Activated T-cell treated with anti-CD3 and anti-CD28 coated beads, Interleukin-2, amount 50 U/mL, for 1 hour (primary cell): ENCODE results near the gene ITM2B.
"Not testable (repeated sequence)": the region's sequence is repeated elsewhere in the genome, so short reads cannot be mapped to it uniquely, and the experiment has no call there.

Source experiments
- DNase-seq: peaks from one replicate; pipeline ENCODE4 v3.0.0-alpha.2; 2020

The ITM2B gene

DNA sequence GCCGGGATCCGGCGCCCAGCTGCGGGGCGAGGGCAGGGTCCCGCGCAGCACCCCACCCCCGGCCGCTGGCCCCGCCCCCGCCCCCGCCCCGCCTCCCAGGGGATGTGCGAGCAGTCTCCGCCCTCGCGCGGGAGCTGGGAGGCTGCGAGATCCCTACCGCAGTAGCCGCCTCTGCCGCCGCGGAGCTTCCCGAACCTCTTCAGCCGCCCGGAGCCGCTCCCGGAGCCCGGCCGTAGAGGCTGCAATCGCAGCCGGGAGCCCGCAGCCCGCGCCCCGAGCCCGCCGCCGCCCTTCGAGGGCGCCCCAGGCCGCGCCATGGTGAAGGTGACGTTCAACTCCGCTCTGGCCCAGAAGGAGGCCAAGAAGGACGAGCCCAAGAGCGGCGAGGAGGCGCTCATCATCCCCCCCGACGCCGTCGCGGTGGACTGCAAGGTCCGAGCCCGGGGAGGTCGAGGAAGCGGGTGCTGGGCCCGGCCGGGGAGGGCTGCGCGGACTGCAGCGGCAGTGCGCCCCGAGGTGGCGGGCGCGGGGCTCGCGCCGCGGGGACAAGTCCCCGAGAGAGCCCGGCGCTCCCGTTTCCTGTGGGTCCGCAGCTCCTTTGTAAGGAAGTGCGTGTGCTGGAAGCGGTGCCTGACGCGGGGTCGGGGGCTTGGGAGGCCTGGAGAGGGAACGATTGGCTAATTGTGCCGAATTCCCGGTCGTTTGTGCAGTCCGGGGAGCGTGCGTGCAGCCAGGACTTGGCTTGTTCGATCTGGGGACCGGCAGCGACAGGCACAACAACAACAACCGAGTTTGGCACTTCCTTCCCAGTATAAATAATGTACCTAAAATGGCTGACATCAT lies at the start of gene ITM2B:
Gene ITM2B (plus strand): TSS at position 161 of the 843 bp plus-strand sequence. CDS start 155 bp downstream, at position 316.
- peak; percentile 78 for DNase-seq

DNA sequence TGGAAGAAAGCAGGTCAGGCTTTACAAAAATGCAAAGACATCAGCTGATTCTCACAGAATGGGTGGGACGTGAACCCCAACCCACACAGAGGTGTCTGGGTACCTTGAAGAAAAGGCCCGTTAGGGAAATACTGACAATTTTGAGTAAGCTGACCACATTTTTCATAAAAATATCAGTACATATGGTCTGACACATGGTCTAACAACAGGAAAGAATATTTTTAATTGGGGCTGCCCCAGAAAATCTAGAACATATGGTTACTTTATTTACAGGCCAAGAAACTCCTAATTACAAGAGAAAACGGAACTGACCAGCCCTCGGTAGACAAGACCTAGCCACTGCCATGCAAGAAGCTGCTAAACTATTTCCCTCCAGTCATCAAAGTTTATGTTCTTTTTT lies 48.7 kb upstream of the ITM2B start:
- no peak for DNase-seq

DNA sequence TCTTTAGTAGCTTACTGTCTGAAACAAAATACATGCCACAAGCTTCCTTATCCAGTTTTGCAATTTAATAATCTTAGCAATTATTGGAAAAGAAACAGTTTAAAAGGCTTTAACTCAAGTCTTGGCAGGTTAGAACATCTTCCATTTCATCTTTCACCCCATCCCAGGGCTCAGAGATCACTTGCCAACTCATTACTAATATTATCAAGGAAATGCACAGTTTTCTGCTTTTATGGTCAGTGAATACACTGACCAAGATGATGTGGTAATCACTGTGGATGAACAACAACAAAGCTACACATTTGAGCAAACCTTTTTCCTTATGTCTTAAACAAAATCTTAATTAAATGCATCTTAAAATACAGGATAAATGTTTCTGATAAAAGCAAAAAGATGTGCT lies 48.0 kb upstream of the ITM2B start:
- no peak for DNase-seq

DNA sequence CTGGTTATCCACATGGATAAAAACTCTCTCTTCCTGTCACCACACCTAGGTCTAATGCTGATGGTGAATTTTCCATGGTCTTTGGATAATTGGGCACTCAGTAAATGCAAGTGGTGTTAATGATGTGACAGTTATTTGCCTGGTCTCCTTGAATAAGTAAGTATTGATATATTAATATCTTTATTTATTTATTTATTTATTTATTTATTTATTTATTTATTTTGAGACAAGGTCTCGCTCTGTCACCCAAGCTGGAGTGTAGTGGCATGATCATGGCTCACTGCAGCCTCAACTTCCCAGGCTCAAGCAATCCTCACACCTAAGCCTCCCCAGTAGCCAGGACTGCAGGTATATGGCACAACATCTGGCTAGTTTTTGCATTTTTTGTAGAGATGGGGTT lies 46.3 kb upstream of the ITM2B start:
- DNase-seq: no peak

DNA sequence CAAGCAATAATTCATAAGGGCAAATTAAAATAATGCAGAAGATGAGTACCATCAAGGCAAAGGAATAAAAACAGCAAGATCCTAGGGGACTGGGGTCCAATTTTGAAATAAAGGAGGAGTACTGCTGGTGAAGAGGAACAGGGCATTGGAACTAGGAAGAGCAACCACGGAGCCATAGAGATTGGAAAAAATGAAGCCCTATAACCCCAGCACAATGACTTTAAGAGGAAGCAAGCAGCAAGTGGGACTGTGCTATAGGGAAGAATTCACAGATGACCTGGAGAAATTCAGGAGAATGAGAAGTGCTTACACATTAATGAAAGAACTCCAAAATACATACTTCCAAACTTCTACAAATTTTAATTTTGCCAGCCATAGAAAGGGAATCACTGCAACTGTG lies 44.9 kb upstream of the ITM2B start:
- no peak for DNase-seq

DNA sequence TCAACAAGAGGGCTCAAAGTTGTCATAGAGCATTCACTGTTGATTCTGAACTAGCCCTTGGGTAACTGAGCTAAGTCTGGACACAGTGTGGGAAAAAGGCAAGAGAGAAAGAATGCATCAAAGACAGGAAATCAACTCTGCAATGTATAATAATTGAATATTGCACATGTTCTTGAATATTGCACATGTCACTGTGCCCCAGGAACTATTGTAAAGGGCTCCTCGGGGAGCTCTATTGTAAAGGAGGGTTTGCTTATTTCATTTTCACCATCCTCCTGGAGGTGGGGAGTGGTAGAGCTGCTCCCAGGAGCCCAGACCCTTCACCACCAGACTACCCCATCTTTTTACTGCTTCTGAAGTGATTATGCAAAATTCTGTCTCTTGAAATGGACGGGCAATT lies 44.4 kb upstream of the ITM2B start:
- no peak for DNase-seq

DNA sequence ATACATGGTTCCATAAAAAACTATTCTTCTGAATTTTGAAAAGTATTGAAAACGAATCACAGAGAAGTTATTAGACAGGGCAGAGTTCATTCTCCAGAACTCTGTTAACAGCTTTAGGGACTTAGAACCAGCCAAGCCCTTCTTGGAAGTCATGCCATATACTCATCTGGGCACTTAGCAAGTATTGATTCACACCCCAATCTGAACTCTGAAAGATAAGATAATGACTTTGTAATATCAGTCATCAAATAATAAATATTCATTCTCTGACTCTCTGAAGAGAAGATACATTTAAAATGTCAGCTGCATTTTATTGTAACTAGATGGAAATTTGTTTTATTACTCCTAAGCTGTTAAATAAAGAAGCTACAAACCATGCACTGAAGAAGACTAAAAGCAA lies 43.8 kb upstream of the ITM2B start:
- no peak for DNase-seq

DNA sequence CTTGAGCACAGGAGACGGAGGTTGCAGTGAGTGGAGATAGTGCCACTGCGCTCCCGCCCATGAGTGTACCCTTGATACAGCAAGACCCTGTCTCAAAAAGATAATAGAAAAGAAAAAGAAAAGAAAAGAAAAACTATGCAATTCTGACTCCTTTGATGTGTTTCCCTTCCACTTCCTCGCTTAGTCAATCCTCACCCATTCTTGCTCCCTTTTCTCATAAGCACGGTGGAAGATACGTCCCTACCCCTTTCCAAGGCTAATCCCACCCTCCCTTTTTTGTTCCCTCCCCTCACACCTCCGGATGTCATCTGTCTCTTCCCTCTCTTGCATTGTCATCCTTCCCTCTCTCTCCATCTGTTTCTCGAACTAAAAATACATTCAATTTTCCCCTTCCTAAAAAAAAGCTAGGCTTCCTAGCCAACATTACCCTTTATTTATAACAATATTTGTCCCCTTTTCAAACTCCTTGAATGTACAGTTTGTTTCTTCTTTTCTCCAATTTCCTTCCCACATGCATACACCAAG lies 40.5 kb upstream of the ITM2B start:
- no peak for DNase-seq

DNA sequence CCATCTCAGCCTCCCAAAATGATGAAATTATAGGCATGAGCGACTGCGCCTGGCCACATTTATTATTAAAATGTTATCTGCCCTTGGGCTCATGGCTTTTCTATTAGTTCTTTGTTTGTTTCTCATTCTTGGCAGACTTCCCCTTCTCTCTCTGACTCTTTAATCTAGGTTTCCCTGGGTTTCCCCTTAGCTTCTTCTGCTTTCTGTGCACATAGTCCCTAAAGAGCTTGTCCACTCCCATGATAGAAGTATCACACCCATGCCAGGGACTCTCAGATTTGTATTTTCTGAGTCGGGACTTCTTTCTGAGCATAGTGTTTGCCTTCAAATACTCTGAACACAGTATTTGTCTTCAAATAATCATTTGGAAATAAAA lies 38.6 kb upstream of the ITM2B start:
- no peak for DNase-seq

DNA sequence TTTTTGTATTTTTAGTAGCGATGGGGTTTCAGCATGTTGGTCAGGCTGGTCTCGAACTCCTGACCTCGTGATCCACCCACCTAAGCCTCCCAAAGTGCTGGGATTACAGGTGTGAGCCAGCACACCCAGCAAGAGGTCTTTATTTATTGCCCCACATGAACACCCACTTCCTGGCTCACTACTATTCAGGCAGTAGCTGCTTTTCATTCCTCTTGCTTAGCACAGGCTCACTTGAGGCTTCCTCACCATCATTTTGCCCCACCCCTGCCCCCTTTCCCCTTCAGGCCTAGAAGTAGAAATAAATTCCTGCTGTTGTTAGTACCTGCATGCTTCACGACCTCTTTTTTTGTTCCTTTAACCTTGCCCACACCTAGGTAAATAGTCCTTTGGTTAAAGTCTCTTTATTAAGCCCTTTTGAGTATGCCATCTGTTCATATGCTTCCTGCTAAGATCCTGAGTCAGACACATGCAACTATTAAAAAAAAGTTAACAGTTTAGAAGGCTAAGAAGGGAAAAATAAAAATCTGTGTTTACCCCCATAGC lies 33.5 kb upstream of the ITM2B start:
- DNase-seq: no peak

DNA sequence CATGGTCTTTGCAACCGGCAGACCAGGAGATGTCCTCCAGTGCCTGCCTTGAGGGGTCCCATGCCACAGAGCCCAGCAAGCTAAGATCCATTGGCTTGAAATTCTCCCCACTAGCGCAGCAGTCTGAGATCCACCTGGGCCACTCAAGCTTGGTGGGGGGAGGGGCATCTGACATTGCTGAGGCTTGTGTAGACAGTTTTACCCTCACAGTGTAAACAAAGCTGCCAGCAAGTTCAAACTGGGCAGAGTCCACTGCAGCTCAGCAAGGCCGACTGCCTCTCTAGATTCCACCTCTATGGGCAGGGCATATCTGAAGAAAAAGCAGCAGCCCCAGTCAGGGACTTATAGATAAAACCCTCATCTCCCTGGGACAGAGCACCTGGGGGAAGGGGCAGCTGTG lies 32.0 kb upstream of the ITM2B start:
- DNase-seq: no peak

DNA sequence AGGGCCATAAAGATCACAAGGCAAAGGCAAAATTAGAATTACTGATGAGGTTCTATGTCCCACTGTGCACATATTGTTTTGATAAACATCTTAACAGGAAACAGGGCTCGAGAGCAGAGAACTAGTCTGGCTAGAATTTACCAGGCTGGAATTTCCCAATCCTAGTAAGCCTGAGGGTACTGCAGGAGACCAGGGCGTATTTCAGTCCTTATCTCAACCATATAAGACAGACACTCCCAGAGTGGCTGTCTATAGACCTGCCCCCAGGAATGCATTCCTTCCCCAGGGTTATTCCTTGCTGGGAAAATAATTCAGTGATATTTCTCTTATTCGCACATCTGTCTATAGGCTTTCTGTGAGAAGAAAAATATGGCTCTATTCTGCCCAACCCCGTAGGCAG lies 25.8 kb upstream of the ITM2B start:
- DNase-seq: not testable (repeated sequence)

DNA sequence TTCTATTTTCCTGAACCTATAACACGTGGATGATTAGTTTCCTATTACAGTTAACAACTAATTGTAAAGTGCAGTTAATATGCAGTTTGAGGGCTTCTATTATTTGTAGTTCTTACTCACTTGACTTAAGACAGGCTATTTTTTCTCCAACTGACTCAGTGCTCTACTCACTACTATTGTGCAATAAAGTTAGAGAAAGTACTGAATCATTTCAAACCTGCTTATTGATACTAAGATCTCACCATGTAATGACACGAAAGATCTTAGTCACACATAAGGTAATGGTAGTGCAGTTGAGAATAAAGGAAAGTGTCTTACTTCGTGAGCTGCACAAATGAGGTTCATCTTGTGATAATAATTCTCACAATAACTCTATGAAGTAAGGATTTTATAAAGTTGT lies 22.8 kb upstream of the ITM2B start:
- no peak for DNase-seq

DNA sequence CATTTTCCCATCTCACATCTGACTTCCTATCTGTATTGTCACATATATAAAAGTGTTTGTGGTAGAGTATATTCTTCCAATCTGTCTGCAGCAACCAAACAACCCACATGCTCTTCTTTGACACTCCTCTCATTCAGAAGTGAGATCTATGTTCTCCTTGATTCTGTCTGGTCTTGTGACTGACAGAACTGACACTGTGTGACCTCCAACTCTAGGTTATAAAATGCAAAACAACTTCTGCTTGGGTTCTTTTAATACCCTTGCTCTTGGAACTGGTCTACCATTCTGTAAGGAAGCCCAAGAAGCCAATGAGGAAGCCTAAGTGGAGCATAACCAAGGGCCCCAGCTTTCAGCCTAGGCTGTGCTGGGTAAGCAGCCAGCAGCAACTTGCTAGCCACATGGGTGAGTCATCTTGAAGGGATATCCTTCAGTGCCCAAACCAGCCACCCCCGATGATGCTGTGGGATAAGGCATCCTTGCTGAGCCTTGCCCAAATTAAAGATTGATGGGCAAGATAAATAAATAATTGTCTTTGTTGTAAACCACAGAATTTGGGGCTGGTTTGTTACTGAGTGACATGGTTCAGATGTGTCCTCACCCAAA lies 18.4 kb upstream of the ITM2B start:
- DNase-seq: no peak

DNA sequence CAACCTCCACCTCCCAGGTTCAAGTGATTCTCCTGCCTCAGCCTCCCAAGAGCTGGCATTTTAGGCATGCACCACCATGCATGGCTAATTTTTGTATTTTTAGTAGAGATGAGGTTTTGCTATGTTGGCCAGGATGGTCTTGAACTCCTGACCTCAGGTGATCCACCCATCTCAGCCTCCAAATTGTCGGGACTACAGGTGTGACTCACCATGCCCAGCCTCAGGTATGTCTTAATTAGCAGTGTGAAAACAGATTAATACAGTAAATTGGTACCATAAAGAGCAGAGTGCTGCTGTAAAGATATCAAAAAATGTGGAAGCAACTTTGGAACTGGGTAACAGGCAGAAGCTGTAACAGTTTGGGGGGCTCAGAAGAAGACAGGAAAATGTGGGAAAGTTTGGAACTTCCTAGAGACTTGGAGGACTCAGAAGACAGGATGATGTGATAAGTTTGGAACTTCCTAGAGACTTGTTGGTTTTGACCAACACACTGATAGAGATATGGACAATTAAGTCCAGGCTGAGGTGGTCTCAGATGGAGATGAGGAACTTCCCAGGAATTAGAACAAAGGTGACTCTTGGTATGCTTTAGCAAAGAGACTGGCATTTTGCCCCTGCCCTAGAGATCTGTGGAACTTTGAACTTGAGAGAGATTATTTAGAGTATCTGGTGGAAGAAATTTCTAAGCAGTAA lies 17.3 kb upstream of the ITM2B start:
- DNase-seq: not testable (repeated sequence)

DNA sequence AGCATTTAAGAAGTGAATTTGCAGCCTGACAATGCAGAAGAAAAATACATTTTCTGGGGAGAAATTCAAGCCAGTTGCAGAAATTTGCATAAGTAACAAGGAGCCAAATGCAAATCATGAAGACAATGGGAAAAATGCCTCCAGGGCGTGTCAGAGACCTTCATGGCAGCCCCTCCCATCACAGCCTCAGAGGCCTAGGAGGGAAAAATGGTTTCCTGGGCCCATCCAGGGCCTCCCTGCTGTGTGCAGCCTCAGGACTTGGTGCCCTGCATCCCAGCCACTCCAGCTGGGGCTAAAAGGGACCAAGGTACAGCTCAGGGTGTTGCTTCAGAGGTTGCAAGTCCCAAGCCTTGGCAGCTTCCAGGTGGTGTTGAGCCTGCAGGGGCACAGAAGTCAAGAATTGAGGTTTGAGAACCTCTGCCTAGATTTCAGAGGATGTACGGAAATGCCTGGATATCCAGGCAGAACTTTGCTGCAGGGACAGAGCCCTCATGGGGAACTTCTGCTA lies 16.7 kb upstream of the ITM2B start:
- DNase-seq: no peak

DNA sequence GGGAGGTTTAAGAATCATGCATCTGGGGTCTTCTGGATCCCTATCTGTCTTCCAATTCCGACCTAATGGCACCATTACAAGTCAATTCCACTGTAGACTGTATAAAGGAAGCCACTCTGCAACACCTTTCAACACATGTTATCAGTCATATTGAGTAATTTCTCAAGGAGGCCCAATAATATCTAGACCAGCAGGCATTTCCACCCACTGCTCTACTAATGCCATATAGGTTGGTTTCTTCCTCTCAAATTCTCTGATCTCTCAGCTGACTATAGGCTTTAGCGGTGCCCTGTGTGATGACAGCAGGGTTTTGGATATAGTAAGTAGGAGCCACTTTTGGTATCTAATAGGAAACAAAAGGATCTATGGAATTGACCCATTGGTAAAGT lies 12.4 kb upstream of the ITM2B start:
- no peak for DNase-seq

DNA sequence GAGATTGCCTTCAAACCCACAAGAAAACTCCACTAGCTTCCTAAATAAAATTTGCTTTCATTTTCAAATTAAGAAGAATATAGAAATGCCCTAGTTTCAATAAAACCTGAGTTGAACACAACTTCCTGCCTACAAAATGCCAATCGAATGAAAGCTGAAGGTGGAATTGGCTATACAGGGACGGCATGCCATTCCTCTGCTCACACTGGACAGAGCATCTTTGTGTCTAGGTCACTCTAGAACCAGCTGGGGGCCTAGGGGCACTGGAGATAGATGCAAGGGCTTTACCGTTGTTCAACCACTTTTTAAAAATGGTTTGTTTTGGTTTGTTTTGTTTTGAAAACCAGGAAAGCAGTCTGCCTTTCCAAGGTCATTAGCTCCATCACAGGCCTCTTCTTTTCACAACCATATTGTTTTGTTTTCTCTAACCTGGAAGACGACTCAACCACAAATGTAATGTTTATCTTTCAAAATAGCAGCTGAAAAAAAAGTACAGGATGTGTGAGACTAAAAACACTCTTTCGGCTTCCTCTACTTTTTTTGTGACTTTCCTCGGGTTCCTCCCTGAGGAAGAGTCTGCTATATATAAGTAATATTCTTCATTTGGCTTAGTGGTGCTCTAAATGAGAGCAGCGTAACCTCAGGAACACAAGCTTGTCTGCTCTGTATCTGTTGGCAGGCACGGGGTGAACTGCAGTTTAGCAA lies 11.9 kb upstream of the ITM2B start:
- DNase-seq: no peak

DNA sequence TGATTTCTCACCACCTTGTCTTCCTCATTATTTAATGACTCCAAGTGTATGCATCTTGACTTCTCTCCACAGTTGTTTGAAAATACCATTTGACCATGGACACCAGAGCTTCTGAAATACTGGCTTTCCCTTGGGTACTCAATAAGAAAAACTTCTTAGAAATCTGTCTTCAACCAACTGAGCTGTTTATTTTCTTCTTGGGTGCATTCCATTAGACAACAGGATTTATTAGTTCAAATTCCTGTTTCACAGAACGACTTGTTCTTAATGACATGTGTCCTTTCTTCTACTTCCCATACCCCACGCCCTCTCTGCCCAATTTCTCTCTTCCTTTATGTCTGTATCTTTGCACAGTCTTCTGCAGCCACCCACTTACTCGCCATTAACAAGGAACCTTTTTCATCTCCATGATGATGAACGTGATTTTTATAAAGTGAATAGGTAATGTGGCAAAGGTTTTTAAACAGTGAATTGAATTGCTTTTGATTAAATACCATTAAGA lies 11.3 kb upstream of the ITM2B start:
- no peak for DNase-seq

DNA sequence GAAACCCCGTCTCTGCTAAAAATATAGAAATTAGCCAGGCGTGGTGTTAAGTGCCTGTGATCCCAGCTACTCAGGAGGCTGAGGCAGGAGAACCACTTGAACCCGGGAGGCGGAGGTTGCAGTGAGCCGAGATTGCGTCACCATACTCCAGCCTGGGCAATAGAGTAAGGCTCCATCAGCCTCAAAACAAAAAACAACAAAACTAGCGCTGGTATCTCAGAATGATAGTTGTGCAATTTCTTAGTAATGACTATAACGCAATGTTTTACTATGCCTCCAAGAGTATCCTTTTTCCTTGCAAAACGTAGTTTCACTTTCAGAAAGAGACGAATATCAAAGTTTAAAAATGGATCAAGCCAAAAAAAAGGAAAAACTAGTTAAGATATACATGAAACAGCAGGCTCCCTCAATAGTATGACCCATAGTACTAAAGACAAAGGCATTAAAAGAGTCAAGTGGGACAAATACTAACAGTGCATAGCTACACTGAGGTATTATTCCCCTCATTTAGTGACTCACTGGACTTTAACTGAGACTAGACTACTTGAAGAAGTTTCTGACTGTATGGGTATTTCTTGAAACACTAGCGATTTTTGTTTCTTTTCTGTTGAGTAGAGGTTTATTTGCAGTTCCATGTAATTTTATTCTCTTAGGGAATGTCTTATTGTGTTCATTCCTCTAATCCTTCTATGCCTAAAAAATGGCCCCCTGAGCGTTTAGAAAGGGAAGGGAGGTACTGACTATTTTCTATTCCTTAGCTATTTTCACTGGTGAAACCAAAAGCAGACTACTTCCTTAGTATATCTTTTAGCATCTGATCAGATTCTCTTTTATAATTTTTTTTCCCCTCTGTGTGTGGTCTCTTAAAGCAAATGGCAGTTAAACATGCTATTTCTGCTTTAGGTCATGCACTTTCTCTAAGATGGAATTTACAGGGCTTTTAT lies 10.4 kb upstream of the ITM2B start:
- DNase-seq: no peak

DNA sequence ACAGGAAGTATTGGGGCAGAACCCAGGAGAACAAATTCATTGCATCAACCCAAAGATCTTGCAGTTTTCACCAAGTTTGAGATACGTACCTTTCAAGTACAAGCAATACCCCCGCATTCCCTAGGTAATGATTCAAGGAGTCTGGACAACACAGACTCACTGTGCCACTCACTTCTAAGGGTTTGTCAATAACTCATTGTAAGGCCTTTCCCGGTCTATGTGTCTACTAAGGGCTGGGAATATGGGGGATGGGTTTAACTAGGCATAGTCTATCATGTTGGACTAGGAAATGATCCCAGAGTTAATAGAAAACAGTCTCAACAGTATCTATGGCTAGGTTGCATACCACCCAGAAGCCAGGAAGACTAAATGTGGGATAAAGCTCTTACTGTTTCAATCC lies 8.3 kb upstream of the ITM2B start:
- no peak for DNase-seq
